ENCODE measurements around the gene SPSB2. TPM values are rescaled to one million over a fixed set of nuclear protein-coding genes. Genes with fewer than 3 reads are reported as not detected.

The SPSB2 gene
- total and polyA plus RNA-seq, 8 donors: 5.1 to 24.0 (median 9.9) TPM; not detected in 1

- peak overlapping the region; percentile 53 to 88 (median 86) for H3K27ac ChIP-seq
- 57 to 69% (median 65%) methylated on average over 5 of the region's 5 CpGs for WGBS, 5 donors
- no peak for DNase-seq
- H3K27me3 ChIP-seq: no peaks in the 10 kb centered on the region
- H3K9me3 ChIP-seq: no peaks in the 10 kb centered on the region
- peaks cover 0 to 13% (median 12%) of the 10 kb centered on the region in 4 donors for H3K36me3 ChIP-seq
- peak overlapping the region; percentile 61 to 82 (median 66) for H3K4me3 ChIP-seq
- intact Hi-C loops (cut with DNase I; ENCODE audit: low total_unique reads): no loop called here
- H3K4me1 ChIP-seq: peaks cover 11 to 17% (median 15%) of the 10 kb centered on the region in 4 donors
- TF ChIP-seq EP300 (IDR thresholded peaks at IDR 0.05) (no peak), POLR2A (IDR thresholded peaks at IDR 0.05) (no peak), POLR2AphosphoS5 (IDR thresholded peaks at IDR 0.05) (no peak), CTCF (IDR thresholded peaks at IDR 0.05) (no peak)
Measured at GRCh38 chr12:6905414-6906040, 32.4 kb upstream of the SPSB2 start.

GRCh38 chr12:6904280-6905276, 31.5 kb upstream of the SPSB2 start, which contains the start of gene LRRC23:
Gene LRRC23 (plus strand): TSS chr12:6904822. CDS start chr12:6905634, 812 bp downstream.
- intact Hi-C loops (cut with DNase I; ENCODE audit: low total_unique reads): no loop called here
- H3K27me3 ChIP-seq: no peaks in the 10 kb centered on the region
- H3K4me1 ChIP-seq: peaks cover 11 to 24% (median 23%) of the 10 kb centered on the region in 4 donors
- WGBS, 5 donors: 3 to 4% (median 4%) methylated on average over 34 of the region's 34 CpGs
- H3K27ac ChIP-seq: peak within 1 kb of the TSS; percentile 53 to 88 (median 86)
- TF ChIP-seq POLR2A (IDR thresholded peaks at IDR 0.05): no peak
- no peak for TF ChIP-seq CTCF (IDR thresholded peaks at IDR 0.05)
- TF ChIP-seq POLR2AphosphoS5 (IDR thresholded peaks at IDR 0.05): peak; percentile 68 to 88 (median 73)
- no peak for TF ChIP-seq EP300 (IDR thresholded peaks at IDR 0.05)
- DNase-seq: peak; percentile 99
- peaks cover 0 to 13% (median 12%) of the 10 kb centered on the region in 4 donors for H3K36me3 ChIP-seq
- no peaks in the 10 kb centered on the region for H3K9me3 ChIP-seq
- H3K4me3 ChIP-seq: peak within 1 kb of the TSS; percentile 61 to 82 (median 66)

GRCh38 chr12:6903722-6904121, 30.6 kb upstream of the SPSB2 start:
- Histone ChIP-seq H3K27ac (no peak overlapping the region), H3K9me3 (no peaks in the 10 kb centered on the region), H3K27me3 (no peaks in the 10 kb centered on the region), H3K4me3 (no peak overlapping the region), H3K4me1 (peaks cover 11 to 31% (median 26%) of the 10 kb centered on the region in 4 donors), H3K36me3 (peaks cover 0 to 13% (median 12%) of the 10 kb centered on the region in 4 donors)
- no peak for DNase-seq
- WGBS, 5 donors: 69 to 84% (median 80%) methylated on average over 1 of the region's 1 CpG
- TF ChIP-seq POLR2A (IDR thresholded peaks at IDR 0.05) (no peak), CTCF (IDR thresholded peaks at IDR 0.05) (no peak), EP300 (IDR thresholded peaks at IDR 0.05) (no peak), POLR2AphosphoS5 (IDR thresholded peaks at IDR 0.05) (no peak)
- intact Hi-C loops (cut with DNase I; ENCODE audit: low total_unique reads): no loop called here

GRCh38 chr12:6902448-6902847, 29.3 kb upstream of the SPSB2 start:
- Histone ChIP-seq H3K4me3 (no peak overlapping the region), H3K4me1 (peaks cover 11 to 31% (median 26%) of the 10 kb centered on the region in 4 donors), H3K9me3 (no peaks in the 10 kb centered on the region), H3K27ac (no peak overlapping the region), H3K36me3 (peaks cover 0 to 13% (median 11%) of the 10 kb centered on the region in 4 donors), H3K27me3 (no peaks in the 10 kb centered on the region)
- 64 to 71% (median 68%) methylated on average over 4 of the region's 4 CpGs for WGBS, 5 donors
- intact Hi-C loops (cut with DNase I; ENCODE audit: low total_unique reads): no loop called here
- no peak for DNase-seq
- TF ChIP-seq EP300 (IDR thresholded peaks at IDR 0.05) (no peak), POLR2AphosphoS5 (IDR thresholded peaks at IDR 0.05) (no peak), CTCF (IDR thresholded peaks at IDR 0.05) (no peak), POLR2A (IDR thresholded peaks at IDR 0.05) (no peak)
